ENCODE data around the gene LARGE1.

Gene LARGE1

DNA sequence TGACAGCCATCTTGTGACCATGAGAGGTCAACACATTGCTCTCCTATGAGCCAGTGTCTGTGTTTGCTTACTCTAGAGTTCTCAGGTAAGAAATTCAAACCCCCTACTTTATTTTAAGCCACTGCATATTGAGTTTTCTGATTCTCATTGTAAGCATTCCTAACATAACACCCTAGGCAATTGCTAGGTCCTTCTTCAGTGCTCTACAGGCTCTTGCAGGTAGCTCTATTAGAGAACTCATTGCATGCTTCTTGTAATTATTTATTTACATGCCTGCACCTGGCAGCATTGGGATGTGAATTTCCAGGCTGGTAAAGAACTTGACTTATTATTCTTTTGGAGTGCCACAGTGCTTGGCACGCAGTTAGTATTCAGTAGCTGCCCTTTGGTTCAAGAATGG is 573.3 kb downstream of the LARGE1 start:
- FAIRE-seq = no peak
- no peak for DNase-seq (ENCODE audit: insufficient read length, low spot score)

DNA sequence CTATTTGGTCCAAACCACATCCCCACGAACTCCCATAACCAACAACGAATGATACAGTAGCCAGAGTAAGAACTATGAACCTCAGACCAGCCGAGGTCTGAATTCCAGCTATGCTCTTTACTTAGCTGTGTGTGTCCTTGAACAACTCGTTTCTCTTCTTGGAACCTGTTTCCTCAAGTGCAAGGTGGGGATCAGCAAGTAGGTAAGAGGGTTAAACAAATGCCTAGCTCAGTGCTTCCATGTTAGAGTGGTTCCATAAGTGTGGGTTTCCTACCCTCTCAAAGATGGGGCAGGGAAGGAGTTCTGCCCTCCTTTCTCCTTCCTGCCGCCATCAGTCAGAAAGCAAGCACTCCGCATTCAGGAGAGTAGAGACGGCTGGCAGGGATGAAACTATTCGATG is 578.7 kb downstream of the LARGE1 start:
- DNase-seq (ENCODE audit: insufficient read length, low spot score) (no peak), FAIRE-seq (no peak)

DNA sequence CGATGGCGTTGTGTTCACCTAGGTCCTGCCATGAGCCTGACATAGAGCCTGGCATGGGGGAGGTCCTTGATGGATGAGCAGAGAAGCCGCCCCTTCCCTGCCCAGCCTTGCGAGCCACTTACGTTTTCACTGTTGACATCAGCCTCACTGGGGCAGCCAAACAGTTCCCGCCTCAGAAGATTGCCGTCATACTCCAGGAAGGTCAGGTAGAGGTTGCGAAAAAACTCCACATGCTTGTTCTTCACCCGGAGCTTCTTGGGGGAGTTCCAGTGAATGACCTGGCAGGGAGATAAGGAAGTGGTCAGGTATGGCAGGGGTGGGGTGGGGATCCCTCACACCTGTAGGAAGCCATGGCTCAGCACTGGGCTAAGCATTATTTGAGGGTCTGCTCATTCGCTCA is 582.8 kb downstream of the LARGE1 start:
- DNase-seq (ENCODE audit: insufficient read length, low spot score) = no peak
- no peak for FAIRE-seq

DNA sequence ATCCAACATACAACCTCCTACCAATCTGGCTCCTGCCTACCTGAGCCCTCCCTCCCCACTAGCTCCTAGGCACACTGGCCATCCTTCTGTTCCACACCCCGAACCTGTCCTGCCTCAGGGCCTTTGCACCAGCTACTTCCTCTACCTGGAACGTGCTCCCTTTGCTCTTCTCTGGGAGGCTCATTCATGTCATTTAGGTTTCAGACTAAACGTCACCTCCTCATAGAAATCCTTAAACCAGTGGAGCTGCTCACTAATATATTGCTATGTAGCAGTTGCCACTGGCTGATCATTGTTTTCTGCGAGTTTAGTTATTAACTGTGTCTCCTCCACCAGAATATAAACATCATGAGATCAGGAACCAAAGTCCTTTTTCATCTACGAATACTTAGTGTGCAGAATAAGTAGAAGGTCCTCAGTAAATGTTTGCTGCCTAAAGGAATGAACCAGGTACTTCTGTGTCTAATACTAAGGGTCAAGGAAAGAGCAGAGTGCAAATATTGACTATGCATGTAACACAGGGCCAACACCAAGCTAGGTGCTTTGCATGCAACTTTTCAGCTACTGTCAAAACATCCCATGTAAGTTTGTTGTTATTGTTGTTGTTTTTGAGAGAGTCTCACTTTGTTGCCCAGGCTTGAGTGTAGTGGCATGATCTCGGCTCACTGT is 584.5 kb downstream of the LARGE1 start:
- no peak for FAIRE-seq
- DNase-seq (ENCODE audit: insufficient read length, low spot score) = no peak

DNA sequence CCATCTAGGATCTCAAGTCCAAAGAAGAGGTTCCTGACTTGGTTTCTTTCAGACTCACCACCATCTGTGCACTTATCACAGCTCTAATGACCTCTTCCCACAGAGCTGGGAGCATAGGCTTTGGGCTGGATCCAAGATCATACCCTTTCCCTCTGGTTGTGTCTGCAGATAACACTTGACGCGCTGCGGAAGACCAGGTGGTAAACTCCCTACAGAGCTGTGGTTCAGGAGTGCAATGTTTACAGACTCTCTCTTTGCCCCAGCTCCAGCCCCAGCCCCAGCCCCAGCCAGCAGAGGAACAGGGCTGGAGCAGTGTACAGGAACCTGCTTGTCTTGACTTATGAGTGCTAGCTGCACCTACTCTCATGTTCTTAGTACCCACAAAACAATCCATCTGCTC is 587.7 kb downstream of the LARGE1 start:
- no peak for DNase-seq (ENCODE audit: insufficient read length, low spot score)
- no peak for FAIRE-seq

DNA sequence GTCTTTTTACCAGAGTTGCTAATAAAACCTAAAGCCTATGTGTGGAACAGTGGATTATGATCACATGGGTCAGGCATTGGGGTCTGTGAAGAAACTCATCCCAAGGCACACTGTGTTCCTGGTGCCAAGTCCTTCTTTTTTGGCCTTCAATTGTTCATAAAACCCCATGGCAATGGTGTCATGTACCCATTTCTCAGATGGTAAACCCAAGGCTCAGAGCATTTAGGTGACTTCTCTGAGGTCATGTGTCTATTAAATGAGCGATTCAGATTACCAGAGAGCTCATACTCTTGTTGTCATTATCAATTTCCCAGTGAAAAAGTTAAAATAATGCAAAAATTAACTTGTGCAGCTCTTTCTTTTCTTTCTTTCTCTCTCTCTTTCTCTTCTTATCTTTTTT is 589.3 kb downstream of the LARGE1 start:
- FAIRE-seq (no peak), DNase-seq (ENCODE audit: insufficient read length, low spot score) (no peak)

DNA sequence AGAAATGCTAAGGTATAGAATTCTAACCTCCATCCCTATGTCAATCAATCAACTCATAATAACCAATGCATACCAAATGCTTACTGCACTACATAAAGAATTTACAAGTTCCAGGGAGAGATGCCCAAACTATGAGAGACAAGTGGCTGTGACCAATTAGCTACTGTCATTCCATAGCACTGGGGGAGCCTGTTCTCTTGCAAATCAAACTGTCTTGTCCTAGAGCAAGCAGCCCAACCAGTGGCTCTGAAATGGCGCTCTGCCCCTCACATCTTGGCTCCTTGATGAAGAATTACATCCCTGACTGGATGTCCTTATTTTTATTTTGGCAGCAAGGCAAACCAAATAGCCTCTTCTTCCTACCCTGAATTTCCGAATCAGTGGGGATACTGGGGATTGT is 589.7 kb downstream of the LARGE1 start:
- no peak for FAIRE-seq
- no peak for DNase-seq (ENCODE audit: insufficient read length, low spot score)

DNA sequence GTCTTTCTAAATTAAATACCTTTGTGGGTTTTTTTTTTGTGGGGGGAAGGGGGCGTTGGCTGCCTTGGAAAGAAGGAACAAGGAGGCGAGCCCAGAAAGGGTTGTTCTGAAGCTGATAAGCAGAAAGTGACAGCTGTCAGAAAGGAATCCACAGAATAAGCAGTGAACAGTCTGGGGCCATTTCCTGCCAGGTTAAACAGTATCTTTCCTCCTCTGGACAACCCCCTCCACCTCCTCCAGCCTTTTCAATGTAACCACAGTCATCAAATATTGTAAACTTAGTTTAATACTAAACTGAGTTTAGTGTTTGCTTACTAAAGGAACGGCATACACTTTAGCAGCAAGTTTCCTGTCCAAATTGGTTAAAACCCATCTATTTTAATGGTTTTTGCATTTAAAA is 590.9 kb downstream of the LARGE1 start:
- FAIRE-seq = peak; percentile 33

DNA sequence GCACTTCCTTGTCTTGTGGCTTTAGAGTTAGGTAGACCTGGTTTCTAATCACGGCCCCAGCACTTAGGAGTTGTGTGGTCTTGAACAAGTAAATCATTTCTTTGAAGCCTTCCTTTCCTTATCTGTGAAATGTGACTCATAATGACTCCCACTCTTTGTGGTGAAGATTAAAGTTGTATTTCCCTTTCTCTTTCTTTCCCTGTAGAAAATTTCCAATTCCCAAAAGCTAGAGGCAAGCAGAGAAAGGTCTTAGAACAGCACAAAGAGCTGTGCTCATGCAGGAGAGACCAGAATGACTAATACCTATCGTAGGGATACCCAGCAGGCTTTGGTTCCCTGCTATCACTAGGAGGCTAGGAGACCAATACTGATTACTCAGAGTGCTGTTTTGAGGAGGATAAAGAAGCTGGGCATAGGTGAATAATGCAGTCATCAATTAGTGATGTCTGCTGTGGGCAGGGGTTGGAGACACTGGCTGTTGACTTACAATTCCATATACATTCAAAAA is 591.4 kb downstream of the LARGE1 start:
- FAIRE-seq = peak; percentile 18
- no peak for DNase-seq (ENCODE audit: insufficient read length, low spot score)

More for the DNA sequence above, 590.9 kb downstream of the LARGE1 start:
- no peak for DNase-seq (ENCODE audit: insufficient read length, low spot score)

DNA sequence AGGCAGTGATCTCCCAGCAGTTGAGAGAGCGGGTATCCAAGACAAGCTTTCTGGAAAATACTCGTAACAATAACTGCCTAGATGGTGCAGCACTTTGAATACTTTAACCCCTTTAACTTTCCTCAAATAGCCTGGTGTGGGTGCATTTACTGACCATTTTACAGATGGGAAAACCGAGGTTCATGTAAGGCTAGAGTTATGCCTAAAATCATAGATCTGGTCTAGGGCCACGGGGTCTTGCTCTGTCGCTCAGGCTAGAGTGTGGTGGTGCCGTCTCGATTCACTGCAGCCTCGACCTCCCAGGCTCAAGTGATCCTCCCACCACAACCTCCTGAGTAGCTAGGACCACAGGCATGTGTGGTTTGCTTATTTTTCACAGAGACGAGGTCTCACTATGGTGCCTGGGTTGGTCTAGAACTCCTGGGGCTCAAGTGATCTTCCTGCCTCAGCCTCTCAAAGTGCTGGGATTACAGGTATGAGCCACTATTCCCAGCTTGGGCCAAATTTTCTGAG is 592.9 kb downstream of the LARGE1 start:
- no peak for DNase-seq (ENCODE audit: insufficient read length, low spot score)
- no peak for FAIRE-seq

DNA sequence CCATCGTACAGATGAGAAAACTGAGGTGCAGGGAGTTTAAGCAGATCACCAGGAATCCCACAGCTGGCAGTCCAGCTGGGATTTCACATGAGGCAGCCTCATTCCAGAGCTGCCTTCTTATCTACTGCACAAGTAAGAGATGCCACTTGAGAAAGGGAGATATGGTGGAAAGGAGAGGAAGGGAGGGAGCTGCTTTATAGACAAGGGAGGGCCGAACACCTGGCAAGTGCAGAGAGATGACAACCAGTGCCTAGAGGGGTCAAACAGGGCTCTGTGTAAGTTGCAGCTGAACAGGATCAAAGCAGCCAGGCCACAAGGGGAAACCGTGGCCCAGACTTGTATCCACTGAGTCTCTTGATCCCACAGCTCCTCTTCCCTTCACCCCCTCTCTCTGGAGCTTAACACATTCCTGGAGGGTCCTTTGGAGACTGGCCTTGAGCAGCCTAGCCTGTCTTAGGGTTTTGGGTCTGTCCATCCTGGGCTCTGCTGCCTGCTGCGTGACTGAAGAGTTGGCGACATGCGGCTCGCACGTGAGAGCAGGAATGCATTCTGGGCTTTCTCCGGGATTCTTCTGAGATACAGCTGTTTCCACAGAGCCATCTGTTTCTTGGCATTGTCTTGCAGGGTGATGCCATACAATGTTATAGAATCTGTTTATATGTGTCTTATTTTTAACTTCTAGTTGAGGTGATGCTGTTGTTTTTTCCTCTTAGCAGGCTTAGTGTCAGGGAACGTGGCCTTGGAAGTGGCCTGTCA is 593.6 kb downstream of the LARGE1 start:
- FAIRE-seq (no peak), DNase-seq (ENCODE audit: insufficient read length, low spot score) (no peak)

DNA sequence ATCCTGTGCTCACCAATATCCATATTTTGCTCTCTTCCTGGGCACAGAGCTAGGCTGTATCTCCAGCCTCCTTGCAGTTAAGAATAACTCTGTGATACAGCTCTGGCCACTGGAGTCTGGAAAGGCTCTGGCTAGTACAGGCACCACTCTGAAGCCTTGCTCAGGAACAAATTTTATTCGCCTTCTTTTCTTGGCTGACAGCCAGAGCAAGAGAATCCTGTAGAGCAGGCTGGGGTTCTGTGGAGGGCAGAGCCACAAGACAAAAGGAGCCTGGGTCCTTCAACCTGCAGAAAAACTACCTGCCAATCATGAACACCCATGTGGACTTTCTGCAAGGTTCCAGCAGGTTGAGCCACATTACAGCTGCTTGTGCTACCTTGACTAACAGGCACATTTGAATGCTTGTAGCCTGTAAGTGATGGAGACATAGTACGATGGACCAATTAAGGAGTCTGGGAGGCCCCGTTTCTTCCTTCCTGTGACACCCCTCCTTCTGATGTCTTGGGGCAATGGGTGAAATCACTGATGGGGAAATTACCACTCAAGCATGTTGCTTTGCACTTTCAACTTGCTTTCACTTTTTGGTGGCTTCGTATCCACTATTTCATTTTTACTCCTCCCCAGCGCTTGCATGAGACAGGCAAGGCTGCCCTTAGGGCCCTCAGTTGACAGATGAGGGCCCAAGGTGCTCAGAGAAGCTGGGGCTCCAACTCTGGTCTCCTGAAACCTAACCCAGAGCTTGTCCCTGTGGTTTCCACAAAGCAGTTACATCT is 594.9 kb downstream of the LARGE1 start:
- peak; percentile 23 for DNase-seq (ENCODE audit: insufficient read length, low spot score)
- FAIRE-seq = peak; percentile 87

DNA sequence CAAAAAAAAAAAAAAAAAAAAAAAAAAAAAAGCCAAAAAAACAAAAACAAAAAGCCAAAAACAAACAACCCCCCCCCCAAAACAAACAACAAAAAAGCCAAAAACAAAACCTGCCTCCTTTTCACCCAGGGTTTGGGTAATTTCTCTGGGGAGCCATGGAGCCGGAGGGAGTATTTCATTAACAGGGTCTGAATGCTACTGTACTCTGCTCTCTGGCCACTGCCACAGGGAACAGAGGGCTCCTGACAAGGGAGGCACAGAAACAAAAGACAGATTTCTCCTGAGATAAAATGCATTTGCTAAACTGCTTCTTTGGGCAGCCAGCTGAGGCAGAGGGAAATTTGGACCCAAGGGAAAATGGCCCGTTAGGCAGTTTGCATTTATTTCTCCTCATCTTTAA is 596.0 kb downstream of the LARGE1 start:
- no peak for FAIRE-seq
- DNase-seq (ENCODE audit: insufficient read length, low spot score) = no peak

DNA sequence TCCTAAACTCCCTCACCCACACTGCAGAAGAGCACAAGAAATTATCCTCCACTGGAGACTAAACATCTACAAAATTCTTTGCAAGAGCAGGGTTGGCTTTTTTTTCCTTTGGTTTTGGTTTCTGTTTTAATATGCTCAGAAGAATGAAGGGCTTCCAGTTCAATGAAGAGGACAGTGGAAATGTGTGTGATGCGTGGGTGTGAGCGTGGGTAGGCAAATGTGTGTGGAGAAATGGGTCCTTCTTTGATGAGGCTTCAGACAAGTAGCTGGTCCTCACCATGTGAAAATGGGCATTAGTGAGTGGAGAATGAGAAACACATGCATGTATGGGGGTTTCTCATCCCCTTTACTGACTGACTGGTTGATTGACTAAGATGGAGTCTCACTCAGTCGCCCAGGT is 598.8 kb downstream of the LARGE1 start:
- DNase-seq (ENCODE audit: insufficient read length, low spot score) = no peak
- peak; percentile 71 for FAIRE-seq

DNA sequence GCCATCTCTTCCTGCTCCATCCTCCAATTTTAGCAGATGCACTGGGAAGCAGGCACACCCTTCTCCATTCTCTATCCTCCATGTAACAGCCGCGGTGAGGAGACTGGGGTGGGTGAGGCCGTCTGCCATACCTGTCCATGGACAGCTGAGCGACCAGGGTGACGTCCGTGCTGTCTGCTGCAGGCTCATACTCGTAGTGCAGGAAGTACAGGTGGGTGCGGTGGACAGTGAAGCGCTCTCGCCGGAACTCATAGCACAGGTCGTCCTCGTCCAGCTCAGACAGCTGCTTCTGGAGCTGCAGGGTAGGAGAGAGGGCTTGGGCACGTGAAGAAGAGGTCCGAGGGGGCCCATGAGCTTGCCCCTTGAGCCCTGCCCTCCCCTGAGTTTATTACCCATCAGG is 604.3 kb downstream of the LARGE1 start:
- DNase-seq (ENCODE audit: insufficient read length, low spot score) (no peak), FAIRE-seq (no peak)

DNA sequence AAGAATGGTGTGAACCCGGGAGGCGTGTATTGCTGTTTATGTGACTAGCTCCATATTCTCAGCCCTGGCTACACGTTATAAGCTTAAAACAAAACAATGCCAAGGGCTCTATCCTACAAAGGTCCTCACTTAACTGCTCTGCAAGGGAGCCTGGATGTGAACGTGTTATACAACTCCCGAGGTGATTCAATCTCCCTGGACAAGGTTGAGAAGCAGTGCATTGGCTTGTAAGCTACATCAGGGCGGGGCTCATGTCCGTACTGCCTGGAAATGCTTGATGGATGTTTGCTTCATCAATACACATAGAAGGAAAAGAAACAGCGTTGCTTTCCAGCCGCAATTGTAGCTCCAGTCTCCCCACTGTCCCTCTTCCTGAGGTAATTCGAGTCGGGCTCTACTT is 605.2 kb downstream of the LARGE1 start:
- FAIRE-seq = no peak
- no peak for DNase-seq (ENCODE audit: insufficient read length, low spot score)

DNA sequence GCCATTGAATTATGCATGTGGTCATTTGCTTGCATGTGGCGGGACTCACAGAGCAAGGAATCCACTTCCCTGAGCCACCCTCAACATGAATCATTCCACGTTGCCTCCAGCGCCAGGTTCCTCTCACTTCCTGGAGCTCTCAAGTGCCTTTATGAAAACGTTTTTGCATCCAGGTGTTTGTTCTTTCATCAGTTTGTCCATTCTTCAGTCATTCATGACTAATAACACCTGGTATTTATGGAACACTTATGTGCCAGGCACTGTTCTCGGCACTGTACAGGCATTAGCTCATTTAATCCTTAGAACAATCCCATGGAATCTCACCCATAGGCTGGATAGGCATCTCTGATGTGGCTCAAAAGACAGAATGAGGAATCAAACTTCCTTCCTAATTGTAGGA is 606.0 kb downstream of the LARGE1 start:
- DNase-seq (ENCODE audit: insufficient read length, low spot score) (no peak), FAIRE-seq (no peak)

DNA sequence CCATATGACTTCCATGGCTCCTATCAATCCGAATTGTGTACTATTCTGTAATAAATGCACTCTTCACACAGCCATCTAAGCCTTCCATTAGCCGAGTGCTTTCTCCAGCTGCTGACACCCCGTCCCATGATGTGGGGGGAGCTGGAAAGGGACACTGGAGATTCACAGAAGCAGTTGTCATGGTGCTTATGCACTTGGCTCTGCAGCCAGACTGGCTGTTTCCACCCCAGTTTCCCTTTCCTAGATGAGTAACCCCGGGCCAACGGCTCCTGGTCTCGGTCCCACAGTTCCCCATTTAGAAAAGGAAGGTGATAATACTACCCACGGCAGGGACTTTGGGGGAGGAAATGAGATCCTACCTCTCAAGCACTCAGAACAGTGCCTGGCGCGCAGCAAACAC is 617.2 kb downstream of the LARGE1 start:
- FAIRE-seq (no peak), DNase-seq (ENCODE audit: insufficient read length, low spot score) (no peak)

DNA sequence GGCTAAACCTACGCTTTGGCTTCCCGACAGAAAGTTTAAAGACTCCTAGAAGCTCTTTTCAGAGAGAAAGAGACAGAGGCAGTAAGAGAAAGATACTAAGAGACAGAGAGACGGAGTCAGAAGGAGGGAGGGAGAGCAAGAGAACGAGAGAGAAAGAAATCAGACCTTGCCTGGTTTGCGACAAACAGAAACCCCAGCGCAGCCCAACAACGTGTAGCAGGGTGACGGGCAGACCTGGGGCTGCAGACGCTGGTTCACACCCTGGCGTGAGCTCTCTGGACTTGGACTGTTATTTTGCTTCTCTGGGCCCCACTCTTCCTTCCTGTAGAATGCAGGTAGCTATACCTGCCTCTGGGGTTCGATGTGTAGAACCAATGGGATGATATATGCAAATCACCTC is 617.7 kb downstream of the LARGE1 start:
- FAIRE-seq (no peak), DNase-seq (ENCODE audit: insufficient read length, low spot score) (no peak)

DNA sequence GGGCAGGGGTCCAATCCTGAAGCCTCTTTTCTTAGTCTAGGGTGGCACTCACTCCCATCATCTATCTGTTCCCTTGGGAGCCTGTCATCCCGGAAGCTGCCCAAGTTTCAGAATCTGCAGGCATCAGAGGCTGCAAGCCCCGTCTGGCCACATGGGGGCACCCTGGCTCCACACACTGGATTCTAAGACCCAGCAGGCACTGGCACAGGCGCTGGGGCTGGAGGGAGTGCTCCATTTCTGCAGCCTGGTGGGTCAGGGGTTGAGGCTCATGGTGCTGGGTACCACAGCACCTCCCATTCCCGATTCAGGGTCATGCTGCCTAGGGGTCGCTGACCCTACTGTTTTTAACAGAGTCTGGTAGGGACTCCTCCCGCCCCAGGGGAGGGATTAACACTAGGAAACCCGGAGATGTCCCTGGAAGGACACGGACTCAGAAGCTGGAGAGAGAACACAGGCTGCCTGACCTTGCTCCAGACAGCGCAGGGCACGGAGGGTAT is 618.2 kb downstream of the LARGE1 start:
- FAIRE-seq (peak; percentile 71), DNase-seq (ENCODE audit: insufficient read length, low spot score) (peak; percentile 67)

DNA sequence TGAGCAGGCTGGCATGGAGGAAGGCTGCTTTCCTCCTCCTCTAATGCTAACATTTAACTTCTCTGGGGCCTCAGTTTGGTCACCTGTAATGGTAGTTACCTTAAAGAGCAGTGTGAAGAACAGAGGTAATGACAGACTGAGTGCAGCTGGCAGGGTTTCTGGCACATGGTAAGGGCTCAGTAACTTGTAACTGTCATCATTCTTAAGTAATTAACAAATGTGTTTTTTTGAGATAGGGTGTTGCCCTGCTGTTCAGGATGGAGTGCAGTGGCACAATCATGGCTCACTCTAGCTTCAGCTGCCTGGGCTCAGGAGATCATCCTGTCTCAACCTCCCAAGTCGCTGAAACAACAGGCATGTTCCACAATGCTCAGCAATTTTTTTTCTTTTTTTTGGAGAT is 620.1 kb downstream of the LARGE1 start:
- peak; percentile 53 for FAIRE-seq
- DNase-seq (ENCODE audit: insufficient read length, low spot score) = no peak

All from GM19239 (cell line).